ENCODE measurements around the gene LILRA5.
"Not testable (repeated sequence)": the region's sequence is repeated elsewhere in the genome, so short reads cannot be mapped to it uniquely, and the experiment has no call there.

DNA sequence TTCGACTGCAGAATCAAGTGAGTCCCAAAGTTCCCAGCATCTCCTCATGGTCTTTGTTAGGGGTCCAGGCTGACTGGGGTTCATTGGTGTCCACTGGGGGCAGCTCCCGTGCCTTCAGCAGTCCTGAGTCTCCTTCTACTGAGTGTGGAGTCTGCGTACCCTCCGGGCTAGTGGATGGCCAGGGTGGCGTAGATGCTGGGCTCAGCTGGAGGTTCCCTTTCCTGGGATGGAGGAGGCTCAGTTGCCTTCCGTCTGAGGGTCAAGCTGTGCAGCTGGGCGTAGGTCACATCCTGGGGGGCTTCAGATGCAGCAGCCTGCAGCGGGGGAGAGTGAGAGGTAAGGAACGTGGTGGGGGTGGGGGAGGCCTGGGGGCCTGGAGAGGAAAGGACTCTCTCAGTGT is 38.5 kb downstream of the LILRA5 start:
- not testable (repeated sequence) for TF ChIP-seq GABPA (IDR thresholded peaks at IDR 0.05; ENCODE audit: low read depth); SMC3 (IDR thresholded peaks at IDR 0.05; ENCODE audit: low read depth, low read length); TCF12 (IDR thresholded peaks at IDR 0.05); RFX5 (IDR thresholded peaks at IDR 0.05; ENCODE audit: low read length); EP300 (IDR thresholded peaks at IDR 0.05; ENCODE audit: borderline replicate concordance in 1 of 2, low read depth in 1 of 2, low read length in 1 of 2)
- TF ChIP-seq, protein P1, sequence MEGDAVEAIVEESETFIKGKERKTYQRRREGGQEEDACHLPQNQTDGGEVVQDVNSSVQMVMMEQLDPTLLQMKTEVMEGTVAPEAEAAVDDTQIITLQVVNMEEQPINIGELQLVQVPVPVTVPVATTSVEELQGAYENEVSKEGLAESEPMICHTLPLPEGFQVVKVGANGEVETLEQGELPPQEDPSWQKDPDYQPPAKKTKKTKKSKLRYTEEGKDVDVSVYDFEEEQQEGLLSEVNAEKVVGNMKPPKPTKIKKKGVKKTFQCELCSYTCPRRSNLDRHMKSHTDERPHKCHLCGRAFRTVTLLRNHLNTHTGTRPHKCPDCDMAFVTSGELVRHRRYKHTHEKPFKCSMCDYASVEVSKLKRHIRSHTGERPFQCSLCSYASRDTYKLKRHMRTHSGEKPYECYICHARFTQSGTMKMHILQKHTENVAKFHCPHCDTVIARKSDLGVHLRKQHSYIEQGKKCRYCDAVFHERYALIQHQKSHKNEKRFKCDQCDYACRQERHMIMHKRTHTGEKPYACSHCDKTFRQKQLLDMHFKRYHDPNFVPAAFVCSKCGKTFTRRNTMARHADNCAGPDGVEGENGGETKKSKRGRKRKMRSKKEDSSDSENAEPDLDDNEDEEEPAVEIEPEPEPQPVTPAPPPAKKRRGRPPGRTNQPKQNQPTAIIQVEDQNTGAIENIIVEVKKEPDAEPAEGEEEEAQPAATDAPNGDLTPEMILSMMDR (IDR thresholded peaks at IDR 0.05): not testable (repeated sequence)
- TF ChIP-seq, protein P2, sequence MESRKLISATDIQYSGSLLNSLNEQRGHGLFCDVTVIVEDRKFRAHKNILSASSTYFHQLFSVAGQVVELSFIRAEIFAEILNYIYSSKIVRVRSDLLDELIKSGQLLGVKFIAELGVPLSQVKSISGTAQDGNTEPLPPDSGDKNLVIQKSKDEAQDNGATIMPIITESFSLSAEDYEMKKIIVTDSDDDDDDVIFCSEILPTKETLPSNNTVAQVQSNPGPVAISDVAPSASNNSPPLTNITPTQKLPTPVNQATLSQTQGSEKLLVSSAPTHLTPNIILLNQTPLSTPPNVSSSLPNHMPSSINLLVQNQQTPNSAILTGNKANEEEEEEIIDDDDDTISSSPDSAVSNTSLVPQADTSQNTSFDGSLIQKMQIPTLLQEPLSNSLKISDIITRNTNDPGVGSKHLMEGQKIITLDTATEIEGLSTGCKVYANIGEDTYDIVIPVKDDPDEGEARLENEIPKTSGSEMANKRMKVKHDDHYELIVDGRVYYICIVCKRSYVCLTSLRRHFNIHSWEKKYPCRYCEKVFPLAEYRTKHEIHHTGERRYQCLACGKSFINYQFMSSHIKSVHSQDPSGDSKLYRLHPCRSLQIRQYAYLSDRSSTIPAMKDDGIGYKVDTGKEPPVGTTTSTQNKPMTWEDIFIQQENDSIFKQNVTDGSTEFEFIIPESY (IDR thresholded peaks at IDR 0.05; ENCODE audit: borderline replicate concordance, low read depth): not testable (repeated sequence)

Measured in SK-N-SH (cell line).